Muscle of leg (tissue), 11 donors: ENCODE results near the gene NTN1. TPM values are rescaled to one million over a fixed set of nuclear protein-coding genes. Genes with fewer than 3 reads are reported as not detected.
A peak's percentile ranks its signal among the peaks of the same experiment; 100 is the strongest.
"Not testable (repeated sequence)": the region's sequence is repeated elsewhere in the genome, so short reads cannot be mapped to it uniquely, and the experiment has no call there.

Experiments used
- DNase-seq: peaks from one replicate; pipeline ENCODE4 v3.0.0; 2013
- H3K27ac ChIP-seq: one replicate; pipeline ENCODE4 v1.5.1; 2013; ENCODE audit warnings: mild to moderate bottlenecking, low read length, control low read depth
- H3K27me3 ChIP-seq: one replicate; pipeline ENCODE4 v1.6.1; 2013; ENCODE audit warnings: low read length; ENCODE audit not compliant: control insufficient read depth, insufficient read depth
- H3K36me3 ChIP-seq: one replicate; pipeline ENCODE4 v1.6.1; 2013; ENCODE audit warnings: low read length; ENCODE audit not compliant: control insufficient read depth, insufficient read depth
- H3K4me1 ChIP-seq: one replicate; pipeline ENCODE4 v1.6.1; 2013; ENCODE audit warnings: low read length; ENCODE audit not compliant: control insufficient read depth, insufficient read depth
- H3K4me3 ChIP-seq: one replicate; pipeline ENCODE4 v1.5.1; 2013; ENCODE audit warnings: low read length, control low read depth
- H3K9me3 ChIP-seq: replicated peaks from 2 replicates; pipeline ENCODE4 v1.6.1; 2013; ENCODE audit warnings: low read depth, low read length; ENCODE audit not compliant: control insufficient read depth
- WGBS: methylation state at CpG from one replicate; pipeline ENCODE4 v1.1.5; 2013; ENCODE audit warnings: missing lambda C conversion rate; ENCODE audit not compliant: insufficient coverage; 5-methylcytosine and 5-hydroxymethylcytosine counted together
- polyA plus RNA-seq, 8 donors: library from polyadenylated mRNA; unstranded; fragments of 120-200 nt; gene quantifications; one replicate each; pipeline versions ENCODE4 v1.2.1 to v1.2.3, GENCODE V29; 2013; ENCODE audit warnings: inconsistent platforms in 1 of 8, low replicate concordance in 1 of 8; ENCODE audit not compliant: insufficient read length in 8 of 8, insufficient read depth in 1 of 8
- total RNA-seq: library from RNA; stranded (reverse); fragments of 120-200 nt; gene quantifications from one replicate; pipeline ENCODE4 v1.2.4, GENCODE V29; 2013

The NTN1 gene
- total and polyA plus RNA-seq, 9 donors, result 3.5 to 14.4 (median 5.6) TPM

DNA sequence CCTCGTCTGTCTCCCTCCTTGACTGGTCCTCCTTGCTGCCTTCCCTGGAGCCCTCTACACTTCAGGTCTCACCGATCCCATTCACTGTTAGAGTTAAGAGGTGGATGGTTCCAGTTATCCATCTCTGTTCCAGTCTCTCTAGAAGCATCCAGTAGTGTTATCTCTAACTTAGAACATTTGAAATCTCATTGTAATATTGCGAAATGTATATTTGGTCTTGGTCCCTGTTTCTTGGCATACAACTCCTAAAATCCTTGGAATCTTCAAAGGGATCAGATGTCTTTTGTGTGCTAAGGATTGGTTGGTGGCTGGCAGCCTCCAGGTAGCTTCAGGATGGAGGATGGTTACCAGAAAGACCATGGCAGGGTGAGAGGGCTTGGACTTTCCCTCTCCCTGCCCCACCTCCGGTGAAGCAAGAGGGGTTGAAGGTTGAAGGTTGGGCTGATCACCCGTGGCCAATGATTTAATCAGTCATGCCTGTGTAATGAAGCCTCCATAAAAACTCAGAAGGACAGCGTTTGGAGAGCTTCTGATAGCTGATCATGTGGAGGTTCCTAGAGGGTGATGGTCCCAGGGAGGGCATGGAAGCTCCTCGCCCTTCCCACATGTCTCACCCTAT lies 59.1 kb downstream of the NTN1 start:
- no peaks in the 10 kb centered on the region for H3K4me1 ChIP-seq
- DNase-seq, result no peak
- H3K27me3 ChIP-seq, result no peaks in the 10 kb centered on the region
- H3K9me3 ChIP-seq, result no peaks in the 10 kb centered on the region
- H3K4me3 ChIP-seq, result no peak overlapping the region
- 100% methylated on average over 1 of the region's 7 CpGs for WGBS
- H3K27ac ChIP-seq, result no peak overlapping the region
- no peaks in the 10 kb centered on the region for H3K36me3 ChIP-seq

- H3K36me3 ChIP-seq, result no peaks in the 10 kb centered on the region
- DNase-seq, result no peak
- no peaks in the 10 kb centered on the region for H3K4me1 ChIP-seq
- H3K9me3 ChIP-seq, result no peaks in the 10 kb centered on the region
- no peaks in the 10 kb centered on the region for H3K27me3 ChIP-seq
- no peak overlapping the region for H3K27ac ChIP-seq
- no peak overlapping the region for H3K4me3 ChIP-seq
- 75% methylated on average over 2 of the region's 3 CpGs for WGBS
Measured at GRCh38 chr17:9080983-9081382, 59.7 kb downstream of the NTN1 start.

DNA sequence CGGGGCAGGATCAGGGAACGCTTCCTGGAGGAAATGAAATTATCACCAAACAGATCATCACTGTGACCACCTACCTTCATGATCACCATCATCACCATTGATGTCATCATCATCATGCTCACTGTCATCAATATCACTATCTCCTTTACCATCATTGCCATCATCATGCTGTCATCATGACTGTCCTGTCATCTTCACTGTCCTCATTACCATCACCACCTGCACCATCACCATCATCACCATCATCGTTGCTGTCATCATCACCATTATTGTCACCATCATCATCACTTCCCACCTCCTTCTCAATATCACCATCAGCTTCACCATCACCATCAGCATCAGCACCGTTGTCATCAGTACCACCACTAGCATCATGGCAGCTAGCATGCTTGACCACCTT lies 65.3 kb downstream of the NTN1 start:
- WGBS, result 89% methylated on average over 4 of the region's 4 CpGs
- DNase-seq, result no peak
- H3K9me3 ChIP-seq, result no peaks in the 10 kb centered on the region
- no peaks in the 10 kb centered on the region for H3K4me1 ChIP-seq
- no peak overlapping the region for H3K27ac ChIP-seq
- H3K4me3 ChIP-seq, result no peak overlapping the region
- no peaks in the 10 kb centered on the region for H3K27me3 ChIP-seq
- H3K36me3 ChIP-seq, result no peaks in the 10 kb centered on the region

GRCh38 chr17:9087921-9088320 lies 66.6 kb downstream of the NTN1 start:
- Histone ChIP-seq H3K27me3 (no peaks in the 10 kb centered on the region), H3K27ac (no peak overlapping the region), H3K4me1 (no peaks in the 10 kb centered on the region), H3K4me3 (no peak overlapping the region), H3K36me3 (no peaks in the 10 kb centered on the region), H3K9me3 (no peaks in the 10 kb centered on the region)
- no peak for DNase-seq
- 91% methylated on average over 7 of the region's 9 CpGs for WGBS

GRCh38 chr17:9090641-9091096 lies 69.4 kb downstream of the NTN1 start:
- Histone ChIP-seq H3K4me1 (no peaks in the 10 kb centered on the region), H3K4me3 (no peak overlapping the region), H3K9me3 (no peaks in the 10 kb centered on the region), H3K27me3 (no peaks in the 10 kb centered on the region), H3K27ac (no peak overlapping the region), H3K36me3 (no peaks in the 10 kb centered on the region)
- DNase-seq, result no peak
- WGBS, result 60% methylated on average over 2 of the region's 9 CpGs

DNA sequence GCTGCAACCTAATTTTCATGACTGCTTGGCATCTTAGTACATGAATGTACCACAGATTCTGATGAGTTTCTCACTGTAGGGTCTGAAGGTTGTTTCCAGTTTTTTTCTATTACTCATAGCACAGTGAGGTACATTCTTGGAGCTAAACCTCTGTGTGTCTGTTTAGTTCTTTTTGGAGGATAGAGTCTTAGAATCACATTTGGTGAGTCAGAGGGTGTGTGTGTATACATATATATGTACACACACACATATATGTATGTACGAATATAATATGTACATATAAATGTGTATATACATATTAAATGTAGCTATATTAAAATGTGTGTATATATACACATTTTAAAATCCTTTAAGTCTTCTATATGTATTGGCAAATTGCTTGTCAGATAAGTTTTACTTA lies 72.9 kb downstream of the NTN1 start:
- no peaks in the 10 kb centered on the region for H3K4me1 ChIP-seq
- WGBS, result no CpG with 5 or more reads among the region's 1 CpG
- DNase-seq, result no peak

GRCh38 chr17:9095390-9095789 lies 74.1 kb downstream of the NTN1 start:
- H3K4me3 ChIP-seq, result no peak overlapping the region
- no peaks in the 10 kb centered on the region for H3K36me3 ChIP-seq
- H3K27ac ChIP-seq, result no peak overlapping the region
- H3K4me1 ChIP-seq, result no peaks in the 10 kb centered on the region
- peaks cover 2% of the 10 kb centered on the region for H3K27me3 ChIP-seq
- WGBS, result no CpG with 5 or more reads among the region's 2 CpGs
- peak; percentile 56 for DNase-seq
- H3K9me3 ChIP-seq, result no peaks in the 10 kb centered on the region

More for the DNA sequence above, 72.9 kb downstream of the NTN1 start:
- Histone ChIP-seq H3K36me3 (no peaks in the 10 kb centered on the region), H3K27ac (no peak overlapping the region), H3K4me3 (no peak overlapping the region), H3K27me3 (peaks cover 2% of the 10 kb centered on the region), H3K9me3 (no peaks in the 10 kb centered on the region)

DNA sequence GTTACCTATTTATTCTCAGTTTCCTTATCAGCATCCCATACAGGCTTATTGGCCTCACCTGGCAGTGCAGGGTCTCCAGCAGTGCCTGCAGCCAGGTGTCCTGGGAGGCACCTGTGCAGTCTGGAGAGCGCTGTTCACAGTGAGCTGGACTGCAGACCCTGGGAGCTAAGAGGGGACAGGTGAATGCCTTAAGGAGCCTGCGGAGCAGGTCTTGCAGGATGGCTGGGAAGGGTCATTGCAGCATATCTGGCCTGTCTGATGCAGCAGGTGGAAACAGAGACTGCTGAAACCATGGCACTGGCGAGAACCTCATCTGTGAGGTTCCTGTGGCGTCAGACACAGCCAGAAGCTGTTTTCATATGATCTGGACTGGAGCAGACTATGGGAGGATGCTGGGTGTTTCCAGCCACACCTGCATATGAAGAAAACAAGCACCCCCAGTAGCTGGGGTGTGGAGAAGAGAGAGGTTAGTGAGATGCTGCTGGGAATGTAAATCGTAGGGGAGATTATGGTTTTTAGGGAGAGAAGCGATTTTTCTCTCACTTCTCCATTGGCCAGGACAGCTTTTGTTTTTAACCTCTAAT lies 77.0 kb downstream of the NTN1 start:
- peaks cover 2% of the 10 kb centered on the region for H3K27me3 ChIP-seq
- H3K27ac ChIP-seq, result no peak overlapping the region
- no peaks in the 10 kb centered on the region for H3K36me3 ChIP-seq
- no peaks in the 10 kb centered on the region for H3K9me3 ChIP-seq
- no peak for DNase-seq
- no peak overlapping the region for H3K4me3 ChIP-seq
- 87% methylated on average over 4 of the region's 6 CpGs for WGBS
- no peaks in the 10 kb centered on the region for H3K4me1 ChIP-seq

DNA sequence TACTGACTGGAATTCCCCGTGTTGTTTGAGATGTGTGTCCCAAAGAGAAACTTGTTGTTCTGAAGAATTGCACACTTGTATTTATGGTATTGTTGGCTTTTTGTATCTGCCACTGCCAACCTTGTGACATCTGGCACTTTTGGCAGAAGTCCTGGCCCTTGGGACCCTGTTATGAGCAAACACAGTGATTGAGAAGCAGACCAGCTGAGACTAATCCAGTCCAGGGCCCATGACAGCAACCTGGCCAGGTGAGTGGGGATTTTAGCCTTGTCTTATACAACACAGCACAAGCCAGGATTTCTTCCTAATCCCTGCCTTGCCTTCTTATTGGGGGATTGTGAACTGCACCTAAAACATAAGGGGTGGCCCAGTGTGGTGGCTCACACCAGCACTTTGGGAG lies 80.0 kb downstream of the NTN1 start:
- no peak overlapping the region for H3K4me3 ChIP-seq
- peaks cover 6% of the 10 kb centered on the region for H3K4me1 ChIP-seq
- WGBS, result no CpG with 5 or more reads among the region's 1 CpG
- peaks cover 2% of the 10 kb centered on the region for H3K27me3 ChIP-seq
- H3K27ac ChIP-seq, result no peak overlapping the region
- no peaks in the 10 kb centered on the region for H3K9me3 ChIP-seq
- H3K36me3 ChIP-seq, result no peaks in the 10 kb centered on the region
- DNase-seq, result no peak

DNA sequence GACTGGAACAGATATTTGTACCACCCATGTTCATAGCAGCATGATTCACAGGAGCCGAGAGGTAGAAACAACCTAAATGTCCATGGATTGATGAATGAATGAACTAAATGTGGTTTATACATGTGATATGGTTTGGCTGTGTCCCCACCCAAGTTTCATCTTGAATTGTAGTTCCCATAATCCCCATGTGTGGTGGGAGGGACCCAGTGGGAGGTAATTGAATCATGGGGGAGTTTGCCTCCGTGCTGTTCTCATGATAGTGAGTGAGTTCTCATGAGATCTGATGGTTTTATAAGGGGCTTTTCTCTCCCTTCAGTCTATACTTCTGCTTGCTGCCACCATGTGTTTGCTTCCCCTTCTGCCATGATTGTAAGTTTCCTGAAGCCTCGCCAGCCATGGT lies 81.9 kb downstream of the NTN1 start:
- no CpG with 5 or more reads among the region's 3 CpGs for WGBS
- H3K9me3 ChIP-seq, H3K27ac ChIP-seq, H3K4me1 ChIP-seq, DNase-seq, H3K4me3 ChIP-seq, H3K27me3 ChIP-seq, H3K36me3 ChIP-seq: not testable (repeated sequence)
